GM19043 (cell line): ENCODE measurements around the gene GLS.
"Not testable (repeated sequence)": the region's sequence is repeated elsewhere in the genome, so short reads cannot be mapped to it uniquely, and the experiment has no call there.

Experiments used
- ATAC-seq: cut with Tn5 transposase; IDR thresholded peaks from one replicate; pipeline ENCODE4 v1.9.1; 2021; ENCODE audit warnings: low read depth; ENCODE audit not compliant: unreplicated experiment

The GLS gene

GRCh38 chr2:190984595-190984994 is 104.0 kb downstream of the GLS start:
- no peak for ATAC-seq

- no peak for ATAC-seq
Observed at GRCh38 chr2:190986221-190986953, 105.8 kb downstream of the GLS start.

GRCh38 chr2:190987116-190987515 is 106.5 kb downstream of the GLS start:
- ATAC-seq: no peak

GRCh38 chr2:190987938-190988337 is 107.3 kb downstream of the GLS start:
- ATAC-seq: no peak

GRCh38 chr2:190988910-190989309 is 108.3 kb downstream of the GLS start:
- ATAC-seq: no peak

GRCh38 chr2:190990132-190990531 is 109.5 kb downstream of the GLS start:
- ATAC-seq: no peak

GRCh38 chr2:190993292-190993643 is 112.6 kb downstream of the GLS start:
- ATAC-seq: no peak

- ATAC-seq: no peak
Observed at GRCh38 chr2:190994148-190994547, 113.5 kb downstream of the GLS start.

- ATAC-seq: not testable (repeated sequence)
Observed at GRCh38 chr2:190995315-190995714, 114.7 kb downstream of the GLS start.

GRCh38 chr2:190996338-190996946 is 115.8 kb downstream of the GLS start:
- ATAC-seq: no peak

GRCh38 chr2:190996947-190997346 is 116.3 kb downstream of the GLS start:
- ATAC-seq: no peak

GRCh38 chr2:190997526-190998113 is 117.0 kb downstream of the GLS start:
- ATAC-seq: no peak

GRCh38 chr2:190999058-190999457 is 118.4 kb downstream of the GLS start:
- no peak for ATAC-seq

GRCh38 chr2:190999949-191000665 is 119.5 kb downstream of the GLS start:
- ATAC-seq: no peak

GRCh38 chr2:191001032-191001431 is 120.4 kb downstream of the GLS start:
- no peak for ATAC-seq

- ATAC-seq: no peak
Observed at GRCh38 chr2:191001624-191002023, 121.0 kb downstream of the GLS start.

- no peak for ATAC-seq
Observed at GRCh38 chr2:191003405-191004309, 123.0 kb downstream of the GLS start.

GRCh38 chr2:191006297-191006696 is 125.7 kb downstream of the GLS start:
- ATAC-seq: no peak

GRCh38 chr2:191006997-191007783 is 126.6 kb downstream of the GLS start:
- ATAC-seq: no peak

GRCh38 chr2:191008286-191008685 is 127.7 kb downstream of the GLS start:
- ATAC-seq: no peak
